Measurements from ENCODE around the gene SETD3. TPM values are rescaled to one million over a fixed set of nuclear protein-coding genes. Genes with fewer than 3 reads are reported as not detected.

Gene SETD3
- total RNA-seq, 1 donor from 2014 or later, result 44.3 TPM

DNA sequence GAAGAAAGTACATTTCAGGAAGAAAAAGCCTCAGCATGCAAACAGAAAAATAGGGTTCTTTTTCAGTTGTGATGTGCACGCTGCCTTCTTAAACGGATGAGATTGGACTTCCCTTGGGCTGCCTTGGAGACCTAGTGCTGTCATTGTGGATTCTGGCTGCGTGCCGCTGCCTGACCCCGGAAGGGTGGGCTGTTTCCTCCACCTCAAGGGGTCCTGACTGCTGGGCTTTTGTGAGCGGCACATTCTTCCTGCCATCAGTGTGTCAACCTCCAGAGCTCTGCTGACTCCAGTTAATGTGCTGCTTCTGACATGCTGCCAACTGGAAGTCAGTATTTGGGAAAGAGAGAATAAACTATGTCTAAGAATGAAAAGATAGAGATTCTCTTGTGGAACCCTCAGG lies 25.6 kb upstream of the SETD3 start:
- H3K4me3 ChIP-seq (ENCODE audit: low read depth, low read length), result no peak overlapping the region
- TF ChIP-seq, protein P1, sequence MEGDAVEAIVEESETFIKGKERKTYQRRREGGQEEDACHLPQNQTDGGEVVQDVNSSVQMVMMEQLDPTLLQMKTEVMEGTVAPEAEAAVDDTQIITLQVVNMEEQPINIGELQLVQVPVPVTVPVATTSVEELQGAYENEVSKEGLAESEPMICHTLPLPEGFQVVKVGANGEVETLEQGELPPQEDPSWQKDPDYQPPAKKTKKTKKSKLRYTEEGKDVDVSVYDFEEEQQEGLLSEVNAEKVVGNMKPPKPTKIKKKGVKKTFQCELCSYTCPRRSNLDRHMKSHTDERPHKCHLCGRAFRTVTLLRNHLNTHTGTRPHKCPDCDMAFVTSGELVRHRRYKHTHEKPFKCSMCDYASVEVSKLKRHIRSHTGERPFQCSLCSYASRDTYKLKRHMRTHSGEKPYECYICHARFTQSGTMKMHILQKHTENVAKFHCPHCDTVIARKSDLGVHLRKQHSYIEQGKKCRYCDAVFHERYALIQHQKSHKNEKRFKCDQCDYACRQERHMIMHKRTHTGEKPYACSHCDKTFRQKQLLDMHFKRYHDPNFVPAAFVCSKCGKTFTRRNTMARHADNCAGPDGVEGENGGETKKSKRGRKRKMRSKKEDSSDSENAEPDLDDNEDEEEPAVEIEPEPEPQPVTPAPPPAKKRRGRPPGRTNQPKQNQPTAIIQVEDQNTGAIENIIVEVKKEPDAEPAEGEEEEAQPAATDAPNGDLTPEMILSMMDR (conservative IDR thresholded peaks at IDR 0.05; ENCODE audit: low read depth, low read length), result no peak
- no peak for DNase-seq (ENCODE audit: low read depth)

DNA sequence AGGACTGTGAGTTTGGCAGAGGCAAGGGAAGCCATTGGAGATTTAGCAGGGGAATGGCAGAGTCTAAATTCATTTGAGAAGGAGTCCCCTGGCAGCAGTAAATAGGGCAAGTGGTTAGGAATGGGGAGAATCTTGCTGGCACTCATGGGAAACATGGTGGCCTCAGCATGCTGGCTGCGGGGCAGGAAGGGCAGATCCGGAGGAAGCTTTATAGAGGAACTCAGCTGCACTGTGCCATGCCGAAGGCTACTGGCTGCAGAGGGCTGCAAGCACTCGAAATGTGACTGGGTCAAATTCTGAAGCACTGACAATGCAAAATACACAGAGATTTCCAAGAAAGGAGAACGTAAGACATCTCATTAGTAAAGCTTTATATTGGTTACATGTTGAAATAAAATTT lies 24.4 kb upstream of the SETD3 start:
- DNase-seq (ENCODE audit: low read depth), result no peak

DNA sequence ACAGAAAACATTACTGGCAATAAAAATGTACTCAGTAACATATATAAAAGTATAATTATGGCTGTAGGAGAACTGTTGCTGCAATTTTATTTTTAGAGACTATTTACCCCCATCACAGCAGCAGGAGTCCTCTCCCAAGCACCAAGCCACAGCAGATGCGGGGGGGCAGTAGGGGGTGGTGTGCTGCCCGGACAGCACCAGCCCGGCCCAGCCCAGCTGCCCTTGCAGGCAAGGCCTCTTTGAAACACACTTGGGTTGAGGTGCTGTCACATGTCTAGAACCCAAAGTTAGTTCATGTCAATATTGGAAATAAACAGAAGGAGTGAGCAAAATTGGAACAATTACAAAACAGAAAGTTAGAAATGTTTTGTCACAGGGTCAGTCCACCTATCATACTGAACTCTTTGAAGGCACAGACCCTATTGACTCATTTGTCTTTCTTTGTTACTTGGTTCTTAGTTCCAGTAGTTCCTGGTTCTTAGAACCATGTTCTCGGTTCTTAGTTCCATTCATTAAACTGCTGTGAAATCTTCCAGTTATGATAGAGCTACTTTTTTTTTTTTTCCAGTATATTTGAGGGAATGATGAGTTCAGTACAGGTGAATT lies 23.3 kb upstream of the SETD3 start:
- no peak for DNase-seq (ENCODE audit: low read depth)
- no peak overlapping the region for H3K4me3 ChIP-seq (ENCODE audit: low read depth, low read length)
- TF ChIP-seq, protein P1 (conservative IDR thresholded peaks at IDR 0.05; ENCODE audit: low read depth, low read length), result no peak

More for the DNA sequence above, 24.4 kb upstream of the SETD3 start:
- H3K4me3 ChIP-seq (ENCODE audit: low read depth, low read length), result no peak overlapping the region
- TF ChIP-seq, protein P1 (conservative IDR thresholded peaks at IDR 0.05; ENCODE audit: low read depth, low read length), result no peak

DNA sequence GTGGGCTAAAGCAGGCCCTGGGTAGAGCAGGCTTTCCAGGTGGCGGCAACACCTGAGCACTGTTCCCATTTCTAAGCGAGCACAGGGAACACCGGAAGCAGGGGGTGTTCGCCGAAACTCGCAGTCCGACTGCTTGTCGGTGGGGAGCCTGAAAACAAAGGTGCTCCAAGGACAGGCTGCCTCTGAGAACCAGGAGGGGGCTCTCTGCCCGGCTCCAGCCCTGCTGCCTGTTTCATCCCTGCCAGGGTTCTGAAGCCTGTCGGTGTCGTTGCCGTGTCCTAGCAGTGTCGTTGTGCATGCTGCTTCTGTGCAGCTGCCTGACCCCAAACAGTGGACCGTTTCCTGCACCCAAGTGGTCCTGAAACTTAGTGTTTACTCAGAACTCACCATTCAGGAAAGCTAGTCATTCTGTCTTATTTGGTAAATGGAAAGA lies 22.3 kb upstream of the SETD3 start:
- DNase-seq (ENCODE audit: low read depth), result no peak
- no peak overlapping the region for H3K4me3 ChIP-seq (ENCODE audit: low read depth, low read length)
- TF ChIP-seq, protein P1 (conservative IDR thresholded peaks at IDR 0.05; ENCODE audit: low read depth, low read length), result no peak

DNA sequence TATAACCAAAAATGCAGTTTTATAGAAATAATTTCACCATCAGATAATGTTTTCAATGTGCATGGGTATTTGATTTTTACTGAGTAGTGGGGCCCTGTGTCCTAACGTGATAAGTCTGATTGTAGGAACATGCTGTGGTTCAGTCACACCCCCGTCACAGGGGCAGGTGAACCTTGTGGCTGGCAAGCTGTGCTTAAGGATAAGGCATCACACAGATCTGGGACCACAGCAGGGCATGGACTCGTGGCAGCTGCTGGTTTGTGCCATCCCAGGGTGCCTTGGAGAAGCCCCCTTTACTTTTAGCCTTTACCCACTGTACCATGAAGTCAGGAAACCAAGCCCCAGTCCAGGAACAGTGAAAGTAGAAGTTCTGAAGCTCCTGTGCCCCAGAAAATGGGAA lies 17.2 kb upstream of the SETD3 start:
- TF ChIP-seq, protein P1 (conservative IDR thresholded peaks at IDR 0.05; ENCODE audit: low read depth, low read length), result no peak
- no peak overlapping the region for H3K4me3 ChIP-seq (ENCODE audit: low read depth, low read length)
- DNase-seq (ENCODE audit: low read depth), result no peak

DNA sequence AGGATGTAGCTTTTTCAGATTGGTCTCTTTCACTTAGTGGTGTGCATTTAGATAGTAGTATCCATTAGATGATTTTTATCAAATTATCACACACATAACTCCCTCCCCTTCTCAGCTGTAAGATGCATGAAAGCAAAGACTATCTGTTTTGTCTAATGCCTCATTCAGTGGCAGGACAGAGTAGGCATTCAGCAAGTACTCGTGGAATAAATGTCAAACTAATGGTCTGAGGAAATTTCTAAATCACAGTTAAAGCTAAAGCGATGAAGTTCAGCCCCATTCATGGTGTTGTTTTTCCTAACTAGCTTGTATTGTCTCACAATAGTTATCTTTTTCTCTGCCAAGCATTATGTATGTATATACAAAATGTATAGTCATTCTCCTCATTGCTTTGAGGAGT lies 16.7 kb upstream of the SETD3 start:
- DNase-seq (ENCODE audit: low read depth), result no peak
- no peak overlapping the region for H3K4me3 ChIP-seq (ENCODE audit: low read depth, low read length)
- TF ChIP-seq, protein P1 (conservative IDR thresholded peaks at IDR 0.05; ENCODE audit: low read depth, low read length), result no peak

DNA sequence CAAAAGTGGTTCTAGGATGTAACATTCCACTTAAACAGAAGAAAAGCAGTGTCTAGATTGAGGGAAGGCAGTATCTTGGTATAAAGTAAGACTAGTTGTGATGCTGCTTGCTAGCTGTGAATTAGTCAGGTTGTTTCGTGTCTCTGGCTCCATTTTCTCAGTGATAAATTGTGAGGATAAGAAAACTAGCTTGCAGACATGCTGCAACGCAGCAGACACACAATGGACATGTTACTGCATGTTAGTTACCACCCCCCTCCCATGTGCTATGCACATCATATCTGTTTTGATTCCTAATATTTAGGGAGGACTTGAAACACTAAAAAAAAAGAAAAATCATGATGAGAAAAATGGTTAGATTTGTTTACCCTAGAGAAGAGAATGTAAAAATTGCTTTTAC lies 3.4 kb upstream of the SETD3 start:
- TF ChIP-seq, protein P1 (conservative IDR thresholded peaks at IDR 0.05; ENCODE audit: low read depth, low read length), result no peak
- no peak for DNase-seq (ENCODE audit: low read depth)
- H3K4me3 ChIP-seq (ENCODE audit: low read depth, low read length), result no peak overlapping the region

All from epithelial cell of proximal tubule (primary cell).